Suprapubic skin (tissue), 4 donors: ENCODE measurements around the gene DAPL1.

Source experiments
- CTCF ChIP-seq, 2 donors: fragments of 200-600 bp in 1 of 2; fragments of 450-650 bp in 1 of 2; sonication (generic) in 1 of 2; IDR thresholded peaks; one replicate each; pipeline ENCODE4 v1.5.1; 2016 to 2019; ENCODE audit warnings: antibody characterized with exemption in 2 of 2, mild to moderate bottlenecking in 1 of 2, moderate library complexity in 1 of 2
- EP300 ChIP-seq: sonication (generic); formaldehyde crosslinking; IDR thresholded peaks from one replicate; pipeline ENCODE4 v1.6.1; 2017; ENCODE audit warnings: antibody characterized with exemption
- POLR2A ChIP-seq, 2 donors: fragments of 450-650 bp; IDR thresholded peaks; one replicate each; pipeline ENCODE4 v1.6.1; 2017; ENCODE audit warnings: antibody characterized with exemption in 2 of 2, mild to moderate bottlenecking in 2 of 2, moderate library complexity in 2 of 2
- POLR2AphosphoS5 ChIP-seq, 3 donors: sonication (generic); formaldehyde crosslinking; IDR thresholded peaks; one replicate each; pipeline ENCODE4 v1.6.1; 2017; ENCODE audit warnings: antibody characterized with exemption in 3 of 3

DNA sequence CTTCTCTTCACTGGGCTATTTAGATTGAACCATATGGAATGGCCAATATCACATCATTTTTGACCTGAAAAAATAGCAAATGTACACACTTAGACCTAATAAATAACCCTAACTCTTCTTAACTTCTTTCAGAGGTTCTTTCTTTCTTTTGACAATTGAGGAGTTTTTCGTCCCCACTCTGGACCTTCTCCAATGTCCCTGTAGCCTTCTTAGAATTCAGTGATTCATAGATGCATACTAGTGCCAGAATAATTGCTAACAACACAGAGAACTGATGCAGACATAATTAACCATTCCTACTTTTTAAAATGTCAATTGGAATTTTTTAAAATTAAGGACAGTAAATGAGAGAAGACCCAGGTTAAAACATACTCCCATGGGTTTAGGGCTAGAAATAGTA, 20.0 kb downstream of the DAPL1 start:
- TF ChIP-seq CTCF (IDR thresholded peaks at IDR 0.05) (no peak), POLR2A (IDR thresholded peaks at IDR 0.05) (no peak), EP300 (no peak), POLR2AphosphoS5 (IDR thresholded peaks at IDR 0.05) (no peak)
